PC-9 (cell line): ENCODE measurements around the gene AVPI1.

Experiments
- CTCF ChIP-seq: fragments of 200-600 bp; sonication (generic); conservative IDR thresholded peaks from 2 replicates; pipeline ENCODE4 v1.6.1; 2017; ENCODE audit warnings: mixed run types, antibody characterized with exemption, mild to moderate bottlenecking, moderate library complexity
- EZH2 ChIP-seq: fragments of 200-600 bp; sonication (generic); IDR thresholded peaks from 2 replicates; pipeline ENCODE4 v1.8.0; 2017; ENCODE audit warnings: antibody characterized with exemption, low read depth

- no peak for TF ChIP-seq CTCF
- no peak for TF ChIP-seq EZH2
Measured at GRCh38 chr10:97684866-97685394, 2.1 kb downstream of the AVPI1 start.
